ENCODE data around the gene MTCL1. TPM values are rescaled to one million over a fixed set of nuclear protein-coding genes. Genes with fewer than 3 reads are reported as not detected.

The MTCL1 gene
- total RNA-seq, 2 donors from 2014 or later, result 11.2 to 73.1 TPM

- 68% methylated on average over 20 of the region's 20 CpGs for WGBS
- intact Hi-C loops (cut with DNase I), result no loop called here
These were observed 120.5 kb downstream of the MTCL1 start for GRCh38 chr18:8825729-8826375.

GRCh38 chr18:8826514-8826913, 121.2 kb downstream of the MTCL1 start:
- intact Hi-C loops (cut with DNase I), result no loop called here
- H3K9me3 ChIP-seq, result no peaks in the 10 kb centered on the region
- WGBS, result 82% methylated on average over 3 of the region's 3 CpGs
- no peaks in the 10 kb centered on the region for H3K36me3 ChIP-seq
- no peaks in the 10 kb centered on the region for H3K4me1 ChIP-seq (replicated peaks)
- H3K27ac ChIP-seq, result no peak overlapping the region
- TF ChIP-seq POLR2A (IDR thresholded peaks at IDR 0.05) (no peak), CTCF (IDR thresholded peaks at IDR 0.05) (no peak), POLR2AphosphoS5 (IDR thresholded peaks at IDR 0.05) (no peak)
- no peaks in the 10 kb centered on the region for H3K27me3 ChIP-seq (replicated peaks; ENCODE audit: insufficient read depth)
- no peak for DNase-seq (ENCODE audit: low spot score)
- no peak overlapping the region for H3K4me3 ChIP-seq

More at GRCh38 chr18:8825729-8826375, 120.5 kb downstream of the MTCL1 start:
- no peaks in the 10 kb centered on the region for H3K9me3 ChIP-seq
- no peak overlapping the region for H3K27ac ChIP-seq
- no peak overlapping the region for H3K4me3 ChIP-seq
- H3K4me1 ChIP-seq (replicated peaks), result no peaks in the 10 kb centered on the region
- H3K27me3 ChIP-seq (replicated peaks; ENCODE audit: insufficient read depth), result no peaks in the 10 kb centered on the region
- TF ChIP-seq POLR2AphosphoS5 (IDR thresholded peaks at IDR 0.05) (no peak), CTCF (IDR thresholded peaks at IDR 0.05) (no peak), POLR2A (IDR thresholded peaks at IDR 0.05) (no peak)
- H3K36me3 ChIP-seq, result no peaks in the 10 kb centered on the region
- no peak for DNase-seq (ENCODE audit: low spot score)

DNA sequence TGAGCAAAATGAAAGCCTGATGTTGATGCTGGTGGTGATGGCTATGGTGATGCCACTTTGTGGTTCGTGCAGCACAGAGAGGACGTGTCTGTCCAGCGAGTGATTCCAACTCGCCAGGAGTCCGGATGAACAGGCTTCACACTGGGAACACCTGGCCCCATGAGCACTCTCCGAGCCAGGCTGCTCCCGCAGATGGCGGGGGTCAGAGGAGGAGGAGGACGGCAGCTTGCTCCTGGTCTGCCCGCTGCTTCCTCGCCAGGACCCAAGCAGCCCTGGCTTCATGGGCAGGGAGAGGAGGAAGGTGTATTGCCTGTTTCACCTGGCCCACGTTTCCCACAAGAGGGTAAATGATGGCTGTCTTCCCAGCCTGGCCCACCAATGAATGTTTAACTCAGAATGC, 121.6 kb downstream of the MTCL1 start:
- H3K4me3 ChIP-seq, result no peak overlapping the region
- intact Hi-C loops (cut with DNase I), result no loop called here
- H3K27ac ChIP-seq, result no peak overlapping the region
- TF ChIP-seq CTCF (IDR thresholded peaks at IDR 0.05), result no peak
- TF ChIP-seq POLR2AphosphoS5 (IDR thresholded peaks at IDR 0.05), result no peak
- no peak for TF ChIP-seq POLR2A (IDR thresholded peaks at IDR 0.05)
- H3K27me3 ChIP-seq (replicated peaks; ENCODE audit: insufficient read depth), result no peaks in the 10 kb centered on the region
- H3K9me3 ChIP-seq, result no peaks in the 10 kb centered on the region
- DNase-seq (ENCODE audit: low spot score), result no peak
- WGBS, result 88% methylated on average over 12 of the region's 12 CpGs
- no peaks in the 10 kb centered on the region for H3K4me1 ChIP-seq (replicated peaks)
- no peaks in the 10 kb centered on the region for H3K36me3 ChIP-seq

DNA sequence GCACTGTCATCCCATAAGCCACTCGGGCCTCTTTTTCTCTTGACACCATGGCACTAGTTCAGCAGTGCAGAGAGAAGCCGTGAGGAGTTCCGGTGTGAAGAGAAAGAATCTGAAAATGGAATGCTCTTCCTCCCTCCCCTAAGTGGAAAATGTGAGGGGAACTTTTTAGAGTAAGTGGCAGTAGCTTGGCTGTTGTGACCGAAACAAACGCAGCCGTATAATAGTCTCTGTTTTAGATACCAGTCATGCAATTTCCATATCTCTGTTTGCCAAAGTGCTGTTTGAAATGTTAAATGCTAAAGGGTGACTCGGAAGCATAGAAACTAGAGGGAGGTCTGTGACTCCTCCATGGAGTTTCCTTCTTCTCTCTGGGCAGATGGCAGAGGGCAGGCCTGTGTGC, 122.9 kb downstream of the MTCL1 start:
- no peaks in the 10 kb centered on the region for H3K36me3 ChIP-seq
- H3K9me3 ChIP-seq, result no peaks in the 10 kb centered on the region
- no peaks in the 10 kb centered on the region for H3K27me3 ChIP-seq (replicated peaks; ENCODE audit: insufficient read depth)
- no peaks in the 10 kb centered on the region for H3K4me1 ChIP-seq (replicated peaks)
- 90% methylated on average over 7 of the region's 7 CpGs for WGBS
- intact Hi-C loops (cut with DNase I), result no loop called here
- H3K4me3 ChIP-seq, result no peak overlapping the region
- TF ChIP-seq POLR2A (IDR thresholded peaks at IDR 0.05), result no peak
- TF ChIP-seq CTCF (IDR thresholded peaks at IDR 0.05), result no peak
- no peak for TF ChIP-seq POLR2AphosphoS5 (IDR thresholded peaks at IDR 0.05)
- H3K27ac ChIP-seq, result no peak overlapping the region
- no peak for DNase-seq (ENCODE audit: low spot score)

- Histone ChIP-seq H3K27ac (no peak overlapping the region), H3K9me3 (no peaks in the 10 kb centered on the region), H3K4me3 (no peak overlapping the region), H3K36me3 (no peaks in the 10 kb centered on the region), H3K27me3 (replicated peaks; ENCODE audit: insufficient read depth) (no peaks in the 10 kb centered on the region), H3K4me1 (replicated peaks) (no peaks in the 10 kb centered on the region)
- 81% methylated on average over 10 of the region's 10 CpGs for WGBS
- TF ChIP-seq CTCF (IDR thresholded peaks at IDR 0.05), result no peak
- TF ChIP-seq POLR2AphosphoS5 (IDR thresholded peaks at IDR 0.05), result no peak
- DNase-seq (ENCODE audit: low spot score), result no peak
- intact Hi-C loops (cut with DNase I), result no loop called here
These were observed 123.4 kb downstream of the MTCL1 start for GRCh38 chr18:8828798-8829197.
